Fibroblast of the conjunctiva (primary cell): ENCODE data around the gene MED12L.

Experiments
- DNase-seq: peaks from one replicate; pipeline ENCODE4 v3.0.0-alpha.2; 2010; ENCODE audit warnings: low read depth

Gene MED12L

DNA sequence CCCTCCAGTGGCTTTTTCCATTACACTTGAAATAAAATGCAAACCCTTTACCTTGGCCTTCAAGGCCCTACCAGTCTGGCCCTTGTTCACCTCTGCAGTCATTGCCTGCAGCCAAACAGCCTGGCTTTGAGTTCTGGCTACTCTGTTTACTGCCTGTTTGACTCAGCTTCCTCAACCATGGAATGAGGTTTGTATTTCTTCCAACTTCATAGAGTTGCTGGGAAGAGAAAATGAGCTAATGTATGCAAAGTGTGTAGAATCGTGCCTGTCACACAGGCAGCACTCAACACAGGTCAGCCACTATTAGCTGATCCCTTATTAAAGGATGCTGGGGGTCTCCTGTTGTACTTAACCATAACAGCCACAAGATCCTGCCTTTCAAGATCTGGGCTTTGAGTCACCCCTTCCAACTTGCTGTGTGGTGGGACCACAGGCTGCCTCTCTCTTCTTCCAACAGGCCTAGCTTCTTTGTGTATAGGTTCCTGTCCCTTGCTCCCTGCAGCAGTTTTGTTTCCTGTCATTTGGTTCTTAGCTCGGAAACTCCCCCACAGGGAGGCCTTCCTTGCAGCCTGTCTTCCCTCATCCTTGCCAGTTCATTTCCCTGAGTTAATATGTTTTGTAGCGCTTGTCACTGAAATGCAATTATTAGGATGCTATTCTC is 6.4 kb downstream of the MED12L start:
- no peak for DNase-seq

DNA sequence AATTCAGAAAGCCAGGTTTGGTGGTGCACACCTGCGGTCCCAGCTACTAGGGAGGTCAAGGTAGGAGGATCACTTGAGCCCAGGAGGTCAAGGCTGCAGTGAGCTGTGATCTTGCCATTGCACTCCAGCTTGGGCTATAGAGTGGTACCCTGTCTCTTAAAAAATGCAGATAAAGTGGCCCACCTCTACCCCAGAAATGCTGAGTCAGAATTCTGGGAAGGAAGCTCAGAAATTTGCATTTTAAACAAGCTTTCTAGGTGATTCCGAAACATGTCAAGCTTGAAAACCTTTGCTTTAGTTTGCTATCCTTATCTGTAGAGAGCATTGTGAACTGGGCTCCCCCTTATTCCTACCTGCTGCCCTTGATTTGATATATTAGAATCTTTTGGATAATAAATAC is 7.7 kb downstream of the MED12L start:
- no peak for DNase-seq

DNA sequence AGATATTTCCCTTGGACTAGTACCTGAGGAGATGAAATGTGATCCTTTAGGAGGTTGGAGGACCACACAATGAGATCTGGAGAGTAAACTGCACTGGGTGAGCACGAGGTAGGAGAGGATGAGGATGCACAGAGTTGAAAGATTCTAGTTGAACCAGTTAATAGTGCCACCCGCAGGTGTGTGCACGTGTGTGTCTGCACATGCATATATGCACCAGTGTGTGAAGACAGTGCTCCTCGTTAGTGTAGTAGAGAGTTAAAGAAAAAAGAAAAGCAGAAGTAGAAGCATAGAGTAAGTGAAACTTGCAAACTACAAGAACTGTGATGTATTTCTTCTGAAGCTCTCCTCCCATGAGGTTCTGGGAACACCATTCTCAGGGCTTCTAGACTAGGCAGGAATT is 8.4 kb downstream of the MED12L start:
- no peak for DNase-seq

DNA sequence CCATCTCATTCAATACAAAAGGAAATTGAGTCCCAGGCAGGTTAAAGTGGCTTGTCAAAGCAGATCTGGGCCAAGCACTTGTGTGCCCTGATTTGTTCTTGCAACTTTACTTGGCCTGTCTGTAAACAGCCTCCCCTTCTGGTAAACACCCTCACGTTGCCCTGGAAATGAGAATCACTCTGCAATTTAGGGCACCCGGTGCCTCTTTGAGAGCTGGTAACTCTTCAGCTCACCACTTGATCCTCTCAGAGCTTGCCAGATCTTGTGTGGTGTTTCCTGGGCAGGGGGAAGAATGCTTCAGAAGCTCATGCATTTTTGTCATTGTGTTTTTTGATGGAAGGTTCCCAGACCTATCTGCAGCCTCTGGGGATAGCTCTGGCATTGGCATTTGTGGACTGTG is 11.3 kb downstream of the MED12L start:
- no peak for DNase-seq

DNA sequence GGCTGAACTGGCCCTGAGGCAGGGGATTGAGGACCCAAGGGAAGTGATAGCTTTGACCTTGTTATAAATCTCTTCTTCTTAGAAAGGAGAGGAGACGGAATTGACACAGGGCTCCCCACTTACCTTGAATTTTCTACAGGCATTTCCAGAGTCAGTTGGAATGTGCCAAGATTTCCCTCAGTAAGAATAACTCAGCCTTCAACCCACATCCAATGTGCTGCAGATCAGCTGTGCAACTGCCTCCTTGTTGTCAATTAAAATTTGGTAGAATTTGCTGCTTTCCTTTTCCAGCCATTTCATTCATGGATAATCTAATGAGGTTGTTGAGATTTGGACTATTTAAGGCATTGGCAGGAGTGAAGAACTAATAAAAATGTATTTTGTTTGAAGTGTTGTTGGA is 14.6 kb downstream of the MED12L start:
- no peak for DNase-seq

- DNase-seq, result no peak
Measured at GRCh38 chr3:151101270-151101969, 16.0 kb downstream of the MED12L start.

- no peak for DNase-seq
Measured at GRCh38 chr3:151106311-151106710, 20.8 kb downstream of the MED12L start.

DNA sequence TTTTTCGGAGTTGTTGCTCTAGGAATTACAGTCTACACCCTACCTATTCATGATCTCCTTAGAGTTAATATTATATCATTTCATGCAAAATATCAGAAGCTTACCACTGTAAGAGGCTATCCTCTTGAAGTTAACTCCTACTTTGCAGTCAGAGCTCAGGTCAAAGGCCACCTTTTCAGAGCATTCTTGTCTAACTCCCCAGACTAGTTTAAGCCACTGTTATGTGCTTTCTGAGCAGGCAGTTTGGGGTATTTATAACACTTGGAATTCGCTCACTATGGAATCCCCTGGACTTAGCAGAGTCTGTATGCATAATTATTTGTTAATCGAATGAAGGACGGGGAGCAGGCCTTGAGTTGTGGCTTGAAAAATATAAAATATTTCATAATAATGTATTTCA is 21.7 kb downstream of the MED12L start:
- DNase-seq, result no peak

GRCh38 chr3:151107701-151108100 is 22.2 kb downstream of the MED12L start:
- no peak for DNase-seq

DNA sequence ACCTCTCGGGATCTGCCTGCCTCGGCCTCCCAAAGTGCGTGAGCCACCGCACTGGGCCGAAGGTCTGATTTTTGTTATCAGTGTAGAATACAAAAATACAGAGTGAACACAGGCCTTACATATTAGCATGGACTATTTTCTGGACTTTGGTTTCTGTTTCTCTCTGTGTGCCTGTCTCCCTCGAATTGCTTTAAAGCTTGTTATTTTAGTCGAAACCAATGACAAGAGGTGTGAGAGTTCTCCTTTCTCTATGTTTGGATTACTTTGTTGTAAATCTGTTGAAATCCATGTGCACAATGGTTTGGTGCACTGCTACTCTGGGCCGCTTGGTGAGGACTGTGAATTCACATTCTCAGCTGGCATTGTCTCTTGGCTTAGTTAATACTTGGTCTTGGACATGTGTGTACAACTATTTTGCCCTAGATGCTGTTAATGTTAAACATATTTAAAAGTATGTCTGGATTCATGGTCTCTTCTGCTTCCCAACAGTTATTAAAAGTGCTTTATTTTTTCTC is 23.9 kb downstream of the MED12L start:
- no peak for DNase-seq

- no peak for DNase-seq
Measured at GRCh38 chr3:151112731-151113130, 27.3 kb downstream of the MED12L start.

- no peak for DNase-seq
Measured at GRCh38 chr3:151113343-151113742, 27.9 kb downstream of the MED12L start.

DNA sequence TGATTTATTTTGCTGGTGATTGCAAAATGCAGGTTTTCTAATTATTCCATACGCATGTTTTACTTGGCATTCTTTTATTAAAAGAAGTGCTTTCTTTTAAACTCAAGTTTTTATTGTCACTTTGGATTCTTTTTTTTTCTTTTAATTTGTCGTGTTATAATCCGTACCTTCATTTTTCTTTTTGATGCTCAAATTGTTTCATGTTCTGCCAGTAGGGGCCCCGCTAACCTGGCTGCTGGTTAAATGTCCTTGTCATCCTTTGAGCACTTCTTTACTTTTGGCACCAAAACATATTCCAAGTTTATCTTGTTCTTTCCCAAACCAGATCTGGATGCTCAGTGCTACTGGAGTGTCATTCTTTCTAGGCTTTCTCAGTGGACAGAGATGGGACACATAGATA is 31.6 kb downstream of the MED12L start:
- no peak for DNase-seq

- no peak for DNase-seq
Measured at GRCh38 chr3:151119188-151119587, 33.7 kb downstream of the MED12L start.

- DNase-seq, result no peak
Measured at GRCh38 chr3:151120409-151120808, 34.9 kb downstream of the MED12L start.

- DNase-seq, result no peak
Measured at GRCh38 chr3:151121016-151121415, 35.6 kb downstream of the MED12L start.

DNA sequence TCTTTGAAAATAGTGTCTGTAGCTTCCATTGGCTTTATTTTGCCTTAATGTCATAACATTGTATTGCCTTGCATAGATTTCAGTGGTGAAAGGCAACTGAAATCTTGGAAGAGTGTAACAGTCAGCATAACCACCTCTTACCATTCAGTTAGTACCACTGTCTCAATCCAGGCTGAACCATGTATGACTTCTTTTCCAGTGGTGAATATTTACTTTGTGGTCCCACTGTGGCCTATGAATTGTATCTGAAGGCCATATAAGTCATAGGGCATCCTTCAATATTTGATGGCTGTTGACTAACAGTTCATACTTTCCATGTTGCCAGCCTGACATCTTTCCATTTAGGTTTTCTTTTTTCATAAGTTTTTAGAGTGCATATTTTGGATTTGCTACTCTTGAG is 38.4 kb downstream of the MED12L start:
- DNase-seq, result no peak

DNA sequence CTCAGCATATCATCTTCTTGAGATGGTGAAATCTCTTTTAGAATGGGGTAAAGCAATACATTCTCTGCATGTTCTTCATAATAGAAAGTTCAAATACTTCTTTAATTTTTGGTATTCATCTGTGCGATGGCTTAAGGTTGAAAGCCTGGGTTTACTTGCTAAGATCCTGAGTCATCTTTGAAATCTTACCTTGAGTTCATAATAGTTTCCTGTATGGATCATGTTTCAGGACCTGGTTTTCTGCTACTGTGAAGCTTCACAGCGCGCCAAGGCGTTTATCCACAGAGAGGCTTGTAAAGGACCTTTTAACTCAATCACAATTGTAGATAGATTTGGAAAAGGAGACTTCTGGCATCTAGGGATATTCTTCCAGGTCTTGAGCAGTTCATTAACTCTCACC is 39.0 kb downstream of the MED12L start:
- DNase-seq, result no peak

DNA sequence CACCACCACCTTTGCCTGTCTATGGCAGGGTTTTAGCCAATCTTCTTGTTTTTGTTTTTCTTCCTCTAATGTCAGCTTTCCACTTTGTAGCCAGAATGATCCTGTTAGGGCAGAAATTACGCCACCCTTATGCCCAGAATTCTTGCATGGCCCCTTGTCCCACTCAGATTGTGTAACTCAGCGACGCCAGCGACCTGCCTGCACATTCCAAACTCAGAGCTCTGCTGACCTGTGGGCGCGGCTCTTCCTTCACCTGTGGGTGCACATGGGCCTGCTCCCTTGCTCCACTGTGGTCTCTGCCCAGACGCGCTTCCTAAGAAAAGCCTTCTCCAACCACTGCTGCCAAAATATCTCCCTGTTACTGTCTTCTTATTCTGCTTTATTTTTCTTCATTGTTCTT is 45.0 kb downstream of the MED12L start:
- DNase-seq, result no peak

GRCh38 chr3:151133175-151133574 is 47.7 kb downstream of the MED12L start:
- no peak for DNase-seq

DNA sequence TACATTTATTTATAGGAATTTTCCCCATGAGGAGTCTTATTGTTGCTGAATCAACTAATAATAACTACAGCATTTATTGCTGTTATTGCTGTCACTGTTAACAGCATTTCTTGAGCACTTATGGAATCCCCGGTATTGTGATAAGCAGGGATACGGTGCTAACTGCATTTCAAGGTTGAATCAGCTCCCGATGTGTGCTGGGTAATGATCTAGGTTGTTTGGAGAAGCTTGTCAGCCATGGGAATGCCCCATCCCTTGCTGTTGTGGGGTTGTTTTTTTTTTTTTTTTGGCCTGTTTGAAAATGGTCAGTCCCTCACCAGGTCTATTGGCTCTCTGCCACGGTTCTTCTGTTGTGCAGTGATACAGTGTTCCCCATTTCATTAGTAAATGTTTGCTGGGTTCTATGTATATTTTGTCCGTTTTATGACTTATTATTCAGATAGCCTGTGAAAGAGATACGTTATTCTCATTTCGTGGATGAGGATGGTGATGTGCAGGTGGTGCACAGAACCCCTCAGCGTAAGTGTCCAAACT is 48.5 kb downstream of the MED12L start:
- DNase-seq, result no peak

DNA sequence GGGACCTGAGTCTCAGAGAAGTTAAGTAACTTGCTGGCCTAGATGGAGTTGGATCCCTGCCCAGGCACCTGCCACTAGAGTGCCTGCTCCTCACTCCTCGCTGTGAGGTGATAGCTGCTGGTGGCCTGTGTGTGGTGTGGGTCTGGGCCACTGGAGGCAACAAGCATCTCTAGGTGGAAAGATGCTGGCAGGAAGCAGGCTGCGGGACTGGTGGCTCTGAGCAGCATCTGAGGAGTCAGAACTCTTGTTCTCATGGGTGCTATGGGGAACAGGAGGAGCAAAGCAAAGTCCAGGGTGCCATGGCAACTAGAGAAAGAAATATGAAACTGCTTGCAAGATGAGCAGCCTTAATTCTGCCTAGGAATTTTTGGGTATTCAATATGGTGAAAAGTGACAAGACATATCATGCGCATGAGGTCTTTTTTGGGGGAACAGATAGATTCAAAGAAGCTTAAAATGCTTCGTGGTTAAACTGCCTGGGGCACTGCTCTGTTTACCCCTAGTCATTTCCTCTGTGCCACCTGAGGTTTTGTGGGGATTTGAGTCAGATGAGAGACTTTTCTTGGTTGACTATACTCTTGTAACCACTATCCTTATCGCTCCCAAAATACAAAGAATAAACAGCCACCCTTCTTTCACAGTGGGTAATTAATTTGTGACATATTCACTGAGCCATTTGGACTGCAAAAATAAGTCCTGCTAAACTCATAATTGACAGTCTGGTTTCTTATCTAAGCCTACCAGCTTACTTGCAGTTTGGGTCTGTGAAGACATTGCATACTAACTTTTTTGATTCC is 50.3 kb downstream of the MED12L start:
- no peak for DNase-seq

DNA sequence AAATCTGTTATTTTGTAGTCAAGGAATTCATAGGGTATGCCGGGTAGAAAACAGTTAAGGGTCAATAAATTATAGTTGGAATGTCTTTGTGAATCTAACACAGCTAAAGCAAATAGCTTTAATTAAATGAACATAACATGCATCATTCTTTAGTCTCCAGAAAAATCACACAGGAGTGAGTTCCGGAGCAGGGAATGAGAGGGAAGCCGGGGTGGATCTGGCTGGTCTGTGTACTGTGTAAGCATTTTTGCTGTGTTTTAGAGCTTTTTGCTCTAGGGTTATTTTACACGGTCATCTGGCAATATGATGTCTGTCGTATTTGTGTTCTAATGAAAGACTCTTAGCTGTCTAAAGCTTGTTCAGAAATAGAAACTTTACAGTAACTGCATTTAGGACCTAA is 57.5 kb downstream of the MED12L start:
- DNase-seq, result no peak
